Activated T-cell treated with anti-CD3 and anti-CD28 coated beads, Interleukin-2, amount 50 U/mL, for 72 hours (primary cell): ENCODE data around the gene MYO1E. TPM values are rescaled to one million over a fixed set of nuclear protein-coding genes. Genes with fewer than 3 reads are reported as not detected.
"Not testable (repeated sequence)": the region's sequence is repeated elsewhere in the genome, so short reads cannot be mapped to it uniquely, and the experiment has no call there.

Source experiments
- ATAC-seq, 2 donors: fragments of 150-1000 bp; cut with Tn5 transposase; replicated peaks in 1 of 2; 2 replicates each; pipeline ENCODE4 v1.10.0; 2021; ENCODE audit warnings: moderate library complexity in 2 of 2, mild to moderate bottlenecking in 1 of 2
- DNase-seq, 2 donors: peaks; one replicate each; pipeline ENCODE4 v3.0.0; 2021 to 2022; ENCODE audit warnings: mixed read lengths in 1 of 2
- H3K27ac Mint-ChIP-seq: one replicate; pipeline ENCODE4 v1.8.0; 2022; ENCODE audit warnings: mild to moderate bottlenecking, moderate library complexity, mixed read lengths
- H3K27me3 Mint-ChIP-seq: one replicate; pipeline ENCODE4 v1.8.0; 2022; ENCODE audit warnings: low read depth, mixed read lengths
- H3K36me3 Mint-ChIP-seq, 2 donors: one replicate each; pipeline ENCODE4 v1.8.0; 2022; ENCODE audit warnings: mixed read lengths in 2 of 2, mild to moderate bottlenecking in 1 of 2; ENCODE audit not compliant: insufficient read depth in 2 of 2
- H3K4me1 Mint-ChIP-seq: one replicate; pipeline ENCODE4 v1.8.0; 2022; ENCODE audit warnings: low read depth, mixed read lengths
- H3K4me3 Mint-ChIP-seq, 2 donors: one replicate each; pipeline ENCODE4 v1.8.0; 2022; ENCODE audit warnings: mild to moderate bottlenecking in 2 of 2, mixed read lengths in 2 of 2, moderate library complexity in 2 of 2
- H3K9me3 Mint-ChIP-seq, 2 donors: one replicate each; pipeline ENCODE4 v1.8.0; 2022; ENCODE audit warnings: mixed read lengths in 2 of 2
- total RNA-seq, 2 donors: library from RNA; stranded (reverse); gene quantifications; one replicate each; pipeline ENCODE4 v1.2.3, GENCODE V29; 2022

MYO1E gene
- total RNA-seq = 1 to 10 TPM; 1.9 to 4.6 TPM

DNA sequence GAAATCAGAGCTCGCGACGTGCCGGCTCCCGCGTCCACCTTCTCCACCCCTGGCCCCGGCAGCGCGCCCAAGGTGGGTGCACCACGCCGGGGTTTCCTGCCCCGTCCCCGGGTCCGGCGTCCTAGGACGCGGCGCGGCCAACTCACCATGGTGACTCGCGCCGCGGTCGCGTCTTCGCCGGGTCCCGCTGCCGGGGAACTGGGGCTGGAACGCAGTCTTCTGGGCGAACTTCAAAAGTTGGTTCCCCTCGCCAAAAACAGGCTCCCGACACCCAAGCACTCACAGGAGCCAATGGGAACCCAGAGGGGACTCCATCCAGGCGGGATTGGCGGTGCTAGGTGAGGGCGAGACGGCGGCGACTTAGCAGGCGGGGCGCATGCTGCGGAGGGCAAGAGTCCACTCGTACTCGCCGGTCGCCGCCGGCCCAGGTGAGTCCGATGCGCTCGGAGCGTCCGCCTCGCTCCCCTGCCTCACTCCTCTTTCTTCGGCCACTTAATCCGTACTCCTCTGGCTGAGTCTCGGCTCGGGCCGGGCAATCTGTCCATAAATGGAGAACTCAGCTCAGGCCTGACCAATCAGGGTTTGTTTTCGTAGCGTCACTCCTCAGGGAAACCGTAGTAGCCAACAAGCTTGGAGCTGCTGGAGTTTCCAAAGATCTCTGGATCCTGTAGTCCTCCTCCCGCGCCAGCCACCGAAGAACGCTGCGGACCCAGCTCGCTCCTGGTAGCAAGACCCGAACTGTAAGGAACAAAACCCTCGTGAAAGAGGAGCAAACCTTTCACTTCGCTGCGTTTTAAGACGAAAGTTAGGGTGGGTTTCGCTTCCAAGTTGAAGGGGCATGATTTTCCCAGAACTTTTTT lies at the start of gene MYO1E:
Gene MYO1E (minus strand): TSS at position 520 of the 860 bp plus-strand sequence. CDS start 371 bp downstream, at position 149.
- H3K4me3 Mint-ChIP-seq = peak within 1 kb of the TSS; percentile 88 to 93
- no peaks in the 10 kb centered on the region for H3K9me3 Mint-ChIP-seq
- H3K27ac Mint-ChIP-seq = no peak within 1 kb of the TSS
- peak; percentile 27 to 37 for DNase-seq
- H3K36me3 Mint-ChIP-seq = peaks cover 1 to 3% of the 10 kb centered on the region in 2 donors
- H3K4me1 Mint-ChIP-seq = peaks cover 25% of the 10 kb centered on the region
- peaks cover 56% of the 10 kb centered on the region for H3K27me3 Mint-ChIP-seq
- ATAC-seq = peak; percentile 70 to 78

DNA sequence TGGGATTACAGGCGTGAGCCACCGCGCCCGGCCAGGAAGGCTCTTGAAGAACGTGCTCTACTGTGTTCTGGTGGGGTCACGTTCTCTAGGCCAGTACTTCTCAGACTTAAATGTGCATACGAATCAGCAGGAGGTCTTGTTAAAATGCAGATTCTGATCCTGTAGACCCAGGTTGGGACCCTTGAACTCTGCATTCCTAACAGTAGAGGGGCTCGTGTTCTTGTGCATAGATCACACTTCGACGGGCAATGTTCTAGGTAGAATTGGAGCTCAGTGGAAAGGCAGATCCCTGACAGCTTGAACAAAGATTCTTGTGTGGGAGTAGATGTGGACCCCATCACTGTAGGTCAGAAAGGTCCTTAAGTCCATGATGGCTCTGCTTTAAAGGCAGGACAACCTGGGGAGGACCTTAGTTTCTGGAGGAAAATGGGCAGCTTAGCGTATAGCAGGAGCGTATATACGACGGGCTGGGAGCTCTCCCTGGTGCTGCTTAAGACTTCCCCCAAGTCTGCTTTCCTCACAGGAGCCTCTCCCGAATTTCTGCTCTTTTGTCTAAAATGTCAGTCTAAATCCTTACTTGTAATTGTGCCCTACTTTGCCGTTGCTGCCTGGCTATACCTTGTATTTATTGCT lies 48.4 kb upstream of the MYO1E start:
- ATAC-seq = no peak
- Mint-ChIP-seq H3K27ac (no peak overlapping the region), H3K9me3 (no peaks in the 10 kb centered on the region)

DNA sequence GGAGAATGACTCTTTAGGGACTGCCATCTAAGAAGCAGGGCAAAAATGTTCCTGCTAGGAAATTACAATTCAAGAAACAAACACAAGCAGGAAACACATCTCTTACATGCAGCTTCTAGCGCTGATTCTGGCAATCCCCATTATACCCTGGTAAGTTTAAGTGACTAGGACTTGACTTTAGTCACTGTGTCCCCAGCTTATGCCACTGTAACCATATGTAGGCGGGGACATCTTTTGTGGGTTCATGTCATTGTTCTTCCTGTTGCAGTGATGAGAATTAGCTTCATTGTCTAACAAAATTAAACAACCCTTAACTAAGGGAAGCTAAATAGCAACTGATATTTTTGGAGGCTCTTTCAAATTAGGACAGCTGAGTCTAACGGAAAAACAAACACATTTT lies 47.4 kb upstream of the MYO1E start:
- H3K4me1 Mint-ChIP-seq = peaks cover 7% of the 10 kb centered on the region
- no peak overlapping the region for H3K4me3 Mint-ChIP-seq
- peak; percentile 83 to 90 for ATAC-seq
- H3K9me3 Mint-ChIP-seq = no peaks in the 10 kb centered on the region
- H3K36me3 Mint-ChIP-seq = no peaks in the 10 kb centered on the region
- peaks cover 40% of the 10 kb centered on the region for H3K27me3 Mint-ChIP-seq
- H3K27ac Mint-ChIP-seq = no peak overlapping the region
- DNase-seq = peak; percentile 6 to 14

More for the DNA sequence above, 48.4 kb upstream of the MYO1E start:
- H3K4me3 Mint-ChIP-seq = no peak overlapping the region
- H3K4me1 Mint-ChIP-seq = peaks cover 7% of the 10 kb centered on the region
- peaks cover 40% of the 10 kb centered on the region for H3K27me3 Mint-ChIP-seq
- DNase-seq = no peak
- no peaks in the 10 kb centered on the region for H3K36me3 Mint-ChIP-seq

DNA sequence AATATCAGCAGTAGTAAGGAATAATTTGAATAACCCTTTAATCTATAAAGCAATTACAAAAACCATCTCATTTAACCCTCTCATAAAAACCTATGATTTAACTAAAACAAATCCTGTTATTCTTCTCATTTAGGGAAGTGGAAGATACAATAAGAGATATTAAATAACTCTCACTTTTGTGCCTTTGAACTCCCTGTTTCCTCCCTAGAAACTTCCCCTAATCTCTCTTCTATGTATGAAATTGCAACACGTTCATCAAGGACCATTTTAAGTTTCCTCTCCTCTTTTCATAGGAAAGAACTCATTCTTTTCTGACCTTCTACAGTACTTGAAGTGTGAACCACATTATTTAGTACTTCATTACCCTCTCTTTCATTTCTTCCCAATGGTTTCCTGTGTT lies 46.5 kb upstream of the MYO1E start:
- Mint-ChIP-seq H3K4me3 (no peak overlapping the region), H3K4me1 (peaks cover 7% of the 10 kb centered on the region), H3K27ac (no peak overlapping the region), H3K9me3 (no peaks in the 10 kb centered on the region), H3K27me3 (peaks cover 38% of the 10 kb centered on the region), H3K36me3 (no peaks in the 10 kb centered on the region)
- no peak for DNase-seq
- ATAC-seq = no peak

DNA sequence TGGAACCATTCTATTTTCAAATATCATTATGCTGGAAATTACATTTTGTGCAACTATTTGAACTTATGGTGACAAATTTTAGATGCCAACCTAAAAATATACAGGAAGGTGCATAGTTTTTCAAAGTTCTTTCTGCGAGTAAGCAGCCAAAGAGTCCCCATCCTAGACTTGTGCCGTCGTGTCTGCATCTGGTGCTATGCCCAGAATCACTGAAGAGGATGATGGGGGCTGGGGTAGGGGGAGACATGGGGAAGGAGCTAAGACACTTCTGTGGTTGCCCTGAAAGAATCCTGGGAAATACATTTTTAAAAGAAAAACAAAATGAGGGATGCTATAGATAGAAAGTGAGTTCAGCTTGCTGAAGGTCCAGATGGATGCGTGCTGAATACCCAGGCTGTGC lies 44.1 kb upstream of the MYO1E start:
- Mint-ChIP-seq H3K36me3 (no peaks in the 10 kb centered on the region), H3K4me3 (no peak overlapping the region), H3K27ac (no peak overlapping the region), H3K9me3 (no peaks in the 10 kb centered on the region), H3K27me3 (peaks cover 37% of the 10 kb centered on the region), H3K4me1 (peaks cover 19% of the 10 kb centered on the region)
- DNase-seq = no peak
- no peak for ATAC-seq

DNA sequence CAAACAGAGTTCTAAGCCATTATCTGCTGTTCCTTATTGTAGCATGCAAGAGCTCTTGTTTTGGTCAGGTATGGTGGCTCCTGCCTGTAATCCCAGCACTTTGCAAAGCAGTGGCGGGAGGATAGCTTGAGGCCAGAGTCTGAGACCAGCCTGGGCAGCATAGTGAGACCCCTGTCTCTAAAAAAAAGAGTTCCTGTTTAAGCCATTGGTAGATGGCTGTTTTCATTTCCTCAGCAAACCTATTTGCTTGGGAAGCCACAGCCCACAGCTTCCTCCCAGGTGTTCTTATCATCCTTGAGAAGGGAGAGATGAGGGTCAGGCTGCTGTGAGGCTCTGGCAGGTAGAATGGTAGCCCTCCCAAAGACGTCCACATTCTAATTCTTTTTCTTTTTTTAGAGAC lies 40.9 kb upstream of the MYO1E start:
- no peak for DNase-seq
- no peak overlapping the region for H3K4me3 Mint-ChIP-seq
- peaks cover 26% of the 10 kb centered on the region for H3K27me3 Mint-ChIP-seq
- peaks cover 18% of the 10 kb centered on the region for H3K4me1 Mint-ChIP-seq
- no peak for ATAC-seq
- no peaks in the 10 kb centered on the region for H3K9me3 Mint-ChIP-seq
- H3K27ac Mint-ChIP-seq = no peak overlapping the region
- H3K36me3 Mint-ChIP-seq = no peaks in the 10 kb centered on the region

DNA sequence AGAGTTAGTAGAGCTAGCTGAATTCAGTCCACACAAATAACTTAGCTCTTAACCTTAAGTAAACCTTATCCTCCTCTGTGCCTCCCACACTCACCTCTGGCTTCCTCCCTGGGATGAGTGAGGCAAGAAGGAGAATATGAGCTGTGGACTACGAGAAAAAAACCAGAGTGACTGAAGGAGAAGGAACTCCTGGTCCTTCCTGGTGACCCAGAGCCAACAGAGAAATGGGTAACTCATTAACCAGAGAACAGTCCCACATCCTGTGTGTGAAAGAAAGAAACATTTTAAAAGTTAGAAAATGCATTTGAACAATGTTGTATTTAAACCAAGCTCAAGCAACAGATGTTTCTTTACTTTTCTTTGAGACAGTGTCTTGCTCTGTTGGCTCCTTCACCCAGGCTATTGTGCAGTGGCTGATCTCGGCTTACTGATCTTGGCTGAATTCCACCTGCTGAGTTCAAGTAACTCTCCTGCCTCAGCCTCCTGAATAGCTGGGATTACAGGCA lies 37.8 kb upstream of the MYO1E start:
- peaks cover 18% of the 10 kb centered on the region for H3K4me1 Mint-ChIP-seq
- DNase-seq (no peak), ATAC-seq (no peak)
- H3K36me3 Mint-ChIP-seq = no peaks in the 10 kb centered on the region
- H3K9me3 Mint-ChIP-seq = no peaks in the 10 kb centered on the region
- H3K27me3 Mint-ChIP-seq = peaks cover 17% of the 10 kb centered on the region
- no peak overlapping the region for H3K4me3 Mint-ChIP-seq
- H3K27ac Mint-ChIP-seq = no peak overlapping the region

DNA sequence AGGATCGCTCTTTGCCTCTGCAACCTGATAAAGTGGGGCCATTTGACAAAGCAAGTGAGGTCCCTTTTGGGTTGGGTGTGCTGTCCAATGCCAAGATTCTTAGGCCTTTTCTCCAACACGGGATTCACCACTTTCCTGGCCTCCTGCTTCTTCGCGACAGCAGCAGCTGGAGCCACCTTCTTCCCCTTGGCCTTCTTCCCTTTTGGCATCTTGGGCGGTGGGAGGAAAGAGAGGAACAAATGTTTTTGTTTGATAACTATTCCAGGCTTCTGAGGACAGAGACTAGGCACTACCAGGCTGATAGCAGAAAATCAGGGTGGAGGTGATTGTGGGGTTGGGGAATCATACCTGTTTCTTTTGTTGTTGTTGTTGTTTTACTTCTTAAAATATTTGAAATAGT lies 35.3 kb upstream of the MYO1E start:
- no peak for ATAC-seq
- Mint-ChIP-seq H3K9me3 (no peaks in the 10 kb centered on the region), H3K4me3 (no peak overlapping the region), H3K4me1 (peaks cover 11% of the 10 kb centered on the region), H3K36me3 (no peaks in the 10 kb centered on the region), H3K27ac (no peak overlapping the region), H3K27me3 (peaks cover 7% of the 10 kb centered on the region)
- no peak for DNase-seq

DNA sequence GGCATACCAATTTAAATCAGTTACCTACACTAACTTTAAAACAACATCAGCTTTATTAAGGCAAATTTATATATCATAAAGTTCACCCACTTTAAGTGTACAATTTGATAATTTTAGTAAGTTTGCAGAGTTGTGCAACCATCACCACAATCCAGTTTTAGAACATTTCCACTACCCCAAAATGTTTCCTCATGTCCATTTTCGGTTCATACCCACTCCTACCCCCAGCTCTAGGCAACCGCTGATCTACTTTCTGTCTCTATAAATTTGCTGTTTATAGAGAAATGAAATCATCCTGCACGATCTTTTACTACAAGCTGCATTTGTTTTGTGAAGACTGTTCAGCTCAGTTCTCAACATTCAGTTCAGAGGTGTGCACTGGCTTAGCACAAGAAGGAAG lies 33.8 kb upstream of the MYO1E start:
- Mint-ChIP-seq H3K4me3 (no peak overlapping the region), H3K36me3 (no peaks in the 10 kb centered on the region), H3K9me3 (no peaks in the 10 kb centered on the region), H3K4me1 (peaks cover 6% of the 10 kb centered on the region), H3K27ac (no peak overlapping the region), H3K27me3 (peaks cover 7% of the 10 kb centered on the region)
- no peak for DNase-seq
- no peak for ATAC-seq

DNA sequence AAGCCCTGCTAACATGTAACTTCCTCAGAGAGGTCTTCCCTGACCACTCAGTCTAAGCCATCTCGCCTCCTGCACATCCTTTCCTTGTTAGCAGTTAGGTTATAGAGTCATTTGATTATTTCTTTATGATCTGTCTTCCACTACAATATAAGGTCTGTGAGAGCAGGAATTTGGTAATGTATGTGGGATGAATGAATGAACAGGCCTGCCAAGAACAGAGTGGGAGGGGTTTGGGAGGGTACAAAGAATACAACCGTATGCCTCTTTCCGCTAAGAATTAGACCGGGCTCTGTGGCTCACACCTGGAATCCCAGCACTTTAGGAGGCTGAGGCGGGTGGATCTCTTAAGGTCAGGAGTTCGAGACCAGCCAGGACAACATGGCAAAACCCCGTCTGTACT lies 32.4 kb upstream of the MYO1E start:
- DNase-seq (no peak), ATAC-seq (no peak)
- H3K4me3 Mint-ChIP-seq = no peak overlapping the region
- H3K36me3 Mint-ChIP-seq = no peaks in the 10 kb centered on the region
- peaks cover 7% of the 10 kb centered on the region for H3K27me3 Mint-ChIP-seq
- no peaks in the 10 kb centered on the region for H3K9me3 Mint-ChIP-seq
- H3K4me1 Mint-ChIP-seq = peaks cover under 1% of the 10 kb centered on the region
- no peak overlapping the region for H3K27ac Mint-ChIP-seq

DNA sequence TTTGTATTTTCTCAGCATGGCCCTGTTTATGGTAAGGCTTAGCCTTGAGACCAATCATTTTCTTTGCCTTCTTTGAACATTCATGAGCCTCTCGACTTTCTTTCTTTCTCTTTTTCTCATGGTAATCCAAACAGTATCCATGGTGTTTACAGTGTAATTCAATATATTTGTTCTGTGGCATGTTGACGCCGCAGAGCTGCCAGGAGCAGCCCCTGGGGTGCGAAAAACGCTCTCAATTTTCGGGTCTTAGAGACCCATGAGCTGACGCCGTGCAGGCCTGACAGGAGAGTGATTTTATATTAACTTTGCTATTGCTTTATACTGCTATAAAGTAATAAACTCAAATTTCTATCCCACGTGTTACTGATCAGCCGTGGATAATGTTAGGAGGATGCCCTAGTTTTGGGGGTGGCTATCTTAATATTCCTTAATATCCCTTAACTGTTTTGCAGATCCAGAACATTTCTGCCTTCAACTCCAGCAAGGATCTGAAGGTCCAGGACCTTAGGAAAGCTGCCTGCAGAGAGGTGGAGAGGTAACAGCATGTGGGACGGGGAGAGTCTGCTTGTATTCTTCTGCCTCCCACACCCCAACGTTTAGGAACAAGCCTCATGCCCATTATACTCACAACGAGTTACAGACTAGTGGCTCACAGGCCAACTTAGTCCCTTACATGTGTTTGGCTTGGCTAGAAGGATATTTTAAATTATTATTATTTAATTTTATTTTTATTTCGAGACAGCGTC lies 29.3 kb upstream of the MYO1E start:
- DNase-seq (no peak), ATAC-seq (no peak)
- Mint-ChIP-seq H3K36me3 (no peaks in the 10 kb centered on the region), H3K27me3 (peaks cover 22% of the 10 kb centered on the region), H3K4me1 (no peaks in the 10 kb centered on the region), H3K9me3 (no peaks in the 10 kb centered on the region), H3K27ac (no peak overlapping the region), H3K4me3 (no peak overlapping the region)

DNA sequence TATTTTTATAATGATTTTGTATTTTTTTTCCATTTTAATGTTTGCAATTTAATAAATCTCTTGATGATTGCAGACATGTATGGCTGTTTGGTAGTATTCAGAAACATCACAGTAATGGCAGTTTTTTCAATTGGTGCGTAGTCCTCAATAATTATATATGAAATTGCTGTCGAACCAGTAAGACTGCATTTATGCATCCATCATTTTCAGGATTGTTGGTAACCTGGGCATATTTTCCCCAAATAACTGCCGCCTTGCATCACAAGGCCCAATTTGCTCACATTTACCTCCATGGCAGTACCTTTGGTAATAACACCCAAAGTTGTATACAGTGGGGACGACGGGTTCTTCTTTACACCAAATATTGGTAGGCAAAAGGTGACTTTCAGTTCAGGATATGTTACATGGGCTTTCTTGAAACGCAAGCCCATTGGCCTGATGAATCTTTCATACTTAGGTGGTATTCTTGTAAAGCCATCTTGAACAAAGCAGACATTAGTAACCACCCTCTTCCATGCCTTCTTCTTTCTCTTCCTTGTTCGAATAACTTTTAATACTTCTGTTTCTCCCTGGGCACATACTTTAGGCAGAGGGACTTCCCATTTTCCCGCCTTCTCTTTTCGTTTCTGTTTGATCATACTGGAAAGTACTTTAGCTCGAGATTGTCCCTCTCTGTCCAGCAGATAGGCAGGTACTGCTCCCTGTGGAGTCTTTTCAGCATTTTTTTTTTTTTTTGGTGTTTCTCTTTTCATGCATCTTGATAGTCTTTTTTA lies 28.6 kb upstream of the MYO1E start:
- H3K27ac Mint-ChIP-seq, H3K4me3 Mint-ChIP-seq, ATAC-seq, H3K36me3 Mint-ChIP-seq, H3K9me3 Mint-ChIP-seq, DNase-seq, H3K4me1 Mint-ChIP-seq: not testable (repeated sequence)
- peaks cover 30% of the 10 kb centered on the region for H3K27me3 Mint-ChIP-seq
